ENCODE data around the gene PCARE. TPM values are rescaled to one million over a fixed set of nuclear protein-coding genes. Genes with fewer than 3 reads are reported as not detected.

The PCARE gene
- total and polyA plus RNA-seq, 4 donors = 0.01 to 0.09 (median 0.04) TPM; not detected in 1

GRCh38 chr2:29017716-29018435 lies 56.4 kb downstream of the PCARE start:
- no peak for ATAC-seq (ENCODE audit: insufficient read depth, low FRiP score)
- no peaks in the 10 kb centered on the region for H3K27me3 ChIP-seq (ENCODE audit: control insufficient read depth in 3 of 3, insufficient read depth in 3 of 3, low read length in 2 of 3)
- no peaks in the 10 kb centered on the region for H3K36me3 ChIP-seq (ENCODE audit: control insufficient read depth in 4 of 4, insufficient read depth in 4 of 4, low read length in 4 of 4)
- peak in 1 of 3 donors; percentile 2 for DNase-seq
- H3K9ac ChIP-seq (ENCODE audit: insufficient read depth in 1 of 2, low read length in 2 of 2) = no peak overlapping the region
- H3K27ac ChIP-seq (ENCODE audit: low read depth in 1 of 2, low read length in 1 of 2) = no peak overlapping the region
- no peak for TF ChIP-seq CTCF (IDR thresholded peaks at IDR 0.05; ENCODE audit: control extremely low read depth, extremely low read depth)
- 76 to 86% methylated on average over 19 of the region's 19 CpGs for WGBS, 2 donors
- no peak overlapping the region for H3K4me3 ChIP-seq
- H3K4me1 ChIP-seq (ENCODE audit: control insufficient read depth in 5 of 5, insufficient read depth in 5 of 5, low read length in 5 of 5) = peaks cover 0 to 2% (median 0%) of the 10 kb centered on the region in 5 donors
- H3K9me3 ChIP-seq (ENCODE audit: control insufficient read depth in 4 of 4, insufficient read depth in 3 of 4, low read length in 3 of 4) = no peaks in the 10 kb centered on the region

- H3K9ac ChIP-seq (ENCODE audit: insufficient read depth in 1 of 2, low read length in 2 of 2) = no peak overlapping the region
- DNase-seq (peak in 1 of 3 donors; percentile 22), ATAC-seq (ENCODE audit: insufficient read depth, low FRiP score) (no peak)
- no peak for TF ChIP-seq CTCF (IDR thresholded peaks at IDR 0.05; ENCODE audit: control extremely low read depth, extremely low read depth)
- peaks cover 0 to 10% (median 5%) of the 10 kb centered on the region in 5 donors for H3K4me1 ChIP-seq (ENCODE audit: control insufficient read depth in 5 of 5, insufficient read depth in 5 of 5, low read length in 5 of 5)
- no peaks in the 10 kb centered on the region for H3K27me3 ChIP-seq (ENCODE audit: control insufficient read depth in 3 of 3, insufficient read depth in 3 of 3, low read length in 2 of 3)
- peak overlapping the region; percentile 23 to 84 for H3K27ac ChIP-seq (ENCODE audit: low read depth in 1 of 2, low read length in 1 of 2)
- H3K9me3 ChIP-seq (ENCODE audit: control insufficient read depth in 4 of 4, insufficient read depth in 3 of 4, low read length in 3 of 4) = no peaks in the 10 kb centered on the region
- no peaks in the 10 kb centered on the region for H3K36me3 ChIP-seq (ENCODE audit: control insufficient read depth in 4 of 4, insufficient read depth in 4 of 4, low read length in 4 of 4)
- WGBS, 2 donors = 44 to 51% methylated on average over 5 of the region's 5 CpGs
- no peak overlapping the region for H3K4me3 ChIP-seq
Measured at GRCh38 chr2:29016504-29016903, 57.8 kb downstream of the PCARE start.

- no peak for TF ChIP-seq CTCF (IDR thresholded peaks at IDR 0.05; ENCODE audit: control extremely low read depth, extremely low read depth)
- no peak overlapping the region for H3K9ac ChIP-seq (ENCODE audit: insufficient read depth in 1 of 2, low read length in 2 of 2)
- WGBS, 2 donors = 76 to 81% methylated on average over 17 of the region's 17 CpGs
- H3K36me3 ChIP-seq (ENCODE audit: control insufficient read depth in 4 of 4, insufficient read depth in 4 of 4, low read length in 4 of 4) = no peaks in the 10 kb centered on the region
- no peaks in the 10 kb centered on the region for H3K27me3 ChIP-seq (ENCODE audit: control insufficient read depth in 3 of 3, insufficient read depth in 3 of 3, low read length in 2 of 3)
- peak overlapping the region in 1 of 2 donors; percentile 84 for H3K27ac ChIP-seq (ENCODE audit: low read depth in 1 of 2, low read length in 1 of 2)
- no peak overlapping the region for H3K4me3 ChIP-seq
- no peak for DNase-seq
- ATAC-seq (ENCODE audit: insufficient read depth, low FRiP score) = no peak
- H3K4me1 ChIP-seq (ENCODE audit: control insufficient read depth in 5 of 5, insufficient read depth in 5 of 5, low read length in 5 of 5) = peaks cover 1 to 16% (median 11%) of the 10 kb centered on the region in 5 donors
- no peaks in the 10 kb centered on the region for H3K9me3 ChIP-seq (ENCODE audit: control insufficient read depth in 4 of 4, insufficient read depth in 3 of 4, low read length in 3 of 4)
Measured at GRCh38 chr2:29015701-29016470, 58.4 kb downstream of the PCARE start.

All from lung (tissue), 12 donors.